SIG-M5 (cell line): ENCODE data around the gene GBF1.
A peak's percentile ranks its signal among the peaks of the same experiment; 100 is the strongest.
"Not testable (repeated sequence)": the region's sequence is repeated elsewhere in the genome, so short reads cannot be mapped to it uniquely, and the experiment has no call there.

Source experiments
- DNase-seq: peaks from one replicate; lab custom pipeline; 2025; lab: John Stamatoyannopoulos, UW

Gene GBF1, protein sequence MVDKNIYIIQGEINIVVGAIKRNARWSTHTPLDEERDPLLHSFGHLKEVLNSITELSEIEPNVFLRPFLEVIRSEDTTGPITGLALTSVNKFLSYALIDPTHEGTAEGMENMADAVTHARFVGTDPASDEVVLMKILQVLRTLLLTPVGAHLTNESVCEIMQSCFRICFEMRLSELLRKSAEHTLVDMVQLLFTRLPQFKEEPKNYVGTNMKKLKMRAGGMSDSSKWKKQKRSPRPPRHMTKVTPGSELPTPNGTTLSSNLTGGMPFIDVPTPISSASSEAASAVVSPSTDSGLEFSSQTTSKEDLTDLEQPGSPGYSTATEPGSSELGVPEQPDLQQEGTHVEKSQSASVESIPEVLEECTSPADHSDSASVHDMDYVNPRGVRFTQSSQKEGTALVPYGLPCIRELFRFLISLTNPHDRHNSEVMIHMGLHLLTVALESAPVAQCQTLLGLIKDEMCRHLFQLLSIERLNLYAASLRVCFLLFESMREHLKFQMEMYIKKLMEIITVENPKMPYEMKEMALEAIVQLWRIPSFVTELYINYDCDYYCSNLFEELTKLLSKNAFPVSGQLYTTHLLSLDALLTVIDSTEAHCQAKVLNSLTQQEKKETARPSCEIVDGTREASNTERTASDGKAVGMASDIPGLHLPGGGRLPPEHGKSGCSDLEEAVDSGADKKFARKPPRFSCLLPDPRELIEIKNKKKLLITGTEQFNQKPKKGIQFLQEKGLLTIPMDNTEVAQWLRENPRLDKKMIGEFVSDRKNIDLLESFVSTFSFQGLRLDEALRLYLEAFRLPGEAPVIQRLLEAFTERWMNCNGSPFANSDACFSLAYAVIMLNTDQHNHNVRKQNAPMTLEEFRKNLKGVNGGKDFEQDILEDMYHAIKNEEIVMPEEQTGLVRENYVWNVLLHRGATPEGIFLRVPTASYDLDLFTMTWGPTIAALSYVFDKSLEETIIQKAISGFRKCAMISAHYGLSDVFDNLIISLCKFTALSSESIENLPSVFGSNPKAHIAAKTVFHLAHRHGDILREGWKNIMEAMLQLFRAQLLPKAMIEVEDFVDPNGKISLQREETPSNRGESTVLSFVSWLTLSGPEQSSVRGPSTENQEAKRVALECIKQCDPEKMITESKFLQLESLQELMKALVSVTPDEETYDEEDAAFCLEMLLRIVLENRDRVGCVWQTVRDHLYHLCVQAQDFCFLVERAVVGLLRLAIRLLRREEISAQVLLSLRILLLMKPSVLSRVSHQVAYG (N-terminal part only)

DNA sequence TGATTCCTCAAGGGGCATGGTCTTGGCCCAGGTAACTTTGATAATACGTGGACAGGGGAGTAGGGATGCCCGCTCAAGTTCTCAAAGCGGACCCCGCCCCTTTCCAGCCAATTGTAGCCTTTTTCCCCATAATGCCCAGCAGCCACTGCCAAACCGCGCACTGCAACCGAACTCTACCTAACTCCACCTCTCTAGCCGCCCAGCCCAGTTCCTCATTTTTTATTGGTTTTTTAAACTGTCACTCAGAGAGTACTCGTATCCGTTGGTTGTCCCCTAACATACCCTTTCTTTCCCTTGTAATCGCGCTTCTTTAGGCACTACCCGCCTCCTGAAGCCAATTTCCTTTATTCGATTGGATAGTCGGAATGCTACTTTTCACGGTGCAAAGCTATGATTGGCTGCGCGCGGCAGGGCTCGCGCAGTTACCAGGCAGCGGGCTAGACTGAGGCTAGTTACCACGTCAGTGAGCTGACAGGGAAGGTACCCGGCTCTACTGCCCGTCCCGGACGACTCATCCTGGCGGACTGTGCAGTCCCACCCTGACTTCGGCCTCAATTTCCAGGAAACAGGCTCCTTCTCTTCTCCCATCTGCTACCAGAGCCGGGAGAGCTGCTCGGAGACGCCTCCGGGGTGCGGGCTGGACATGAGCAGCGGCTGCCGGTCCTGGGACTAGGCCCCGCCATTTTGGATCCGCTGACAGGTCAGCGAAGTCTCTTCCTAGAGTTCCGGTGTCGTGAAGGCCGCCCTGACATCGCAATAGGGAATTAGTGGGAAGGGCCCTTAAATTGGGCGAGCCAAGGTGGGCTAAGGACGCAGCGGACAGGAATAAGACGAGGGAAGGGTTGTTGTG lies at the start of gene GBF1:
Gene GBF1 (plus strand): TSS at position 451 of the 850 bp plus-strand sequence. CDS start 13,407 bp downstream, outside the sequence.
- DNase-seq: peak; percentile 98

DNA sequence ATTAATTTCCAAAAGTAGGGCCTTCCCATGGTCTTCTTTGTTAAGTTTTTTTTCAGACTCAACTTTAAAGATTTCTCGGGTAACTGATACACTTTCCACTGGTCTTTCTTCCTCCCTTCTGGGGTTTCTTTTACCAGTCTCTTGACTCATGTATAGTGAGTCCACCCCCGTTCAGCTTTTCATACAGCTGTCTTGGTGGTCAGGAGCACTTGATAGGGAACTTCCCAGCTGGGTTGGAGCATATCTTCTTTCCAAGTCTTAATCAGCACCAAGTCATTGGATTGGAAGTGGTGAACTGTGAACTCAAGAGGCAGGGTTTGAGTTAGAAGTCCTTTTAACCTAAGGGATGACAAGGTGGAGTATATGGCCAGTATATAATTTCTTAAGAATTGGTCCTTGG lies 48.4 kb upstream of the GBF1 start:
- DNase-seq: no peak

DNA sequence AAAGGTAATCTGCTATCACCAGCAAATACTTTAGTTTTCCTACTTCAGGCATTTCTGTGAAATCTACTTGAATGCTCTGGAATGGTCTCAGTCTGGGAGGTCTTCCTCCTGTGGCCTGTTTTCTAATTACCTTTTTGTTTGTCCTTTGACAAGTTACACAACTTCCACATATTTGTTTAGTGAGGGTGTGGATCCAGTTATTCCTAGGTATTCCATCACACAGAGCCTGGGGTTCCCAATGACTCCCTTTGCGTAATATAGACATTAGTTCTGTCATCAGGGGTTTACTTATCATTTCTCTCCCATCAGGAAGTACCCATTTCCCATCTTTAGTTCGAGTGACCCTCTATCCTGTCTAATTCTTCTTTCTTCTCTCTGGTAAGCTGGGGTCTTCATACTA lies 47.3 kb upstream of the GBF1 start:
- DNase-seq: no peak

DNA sequence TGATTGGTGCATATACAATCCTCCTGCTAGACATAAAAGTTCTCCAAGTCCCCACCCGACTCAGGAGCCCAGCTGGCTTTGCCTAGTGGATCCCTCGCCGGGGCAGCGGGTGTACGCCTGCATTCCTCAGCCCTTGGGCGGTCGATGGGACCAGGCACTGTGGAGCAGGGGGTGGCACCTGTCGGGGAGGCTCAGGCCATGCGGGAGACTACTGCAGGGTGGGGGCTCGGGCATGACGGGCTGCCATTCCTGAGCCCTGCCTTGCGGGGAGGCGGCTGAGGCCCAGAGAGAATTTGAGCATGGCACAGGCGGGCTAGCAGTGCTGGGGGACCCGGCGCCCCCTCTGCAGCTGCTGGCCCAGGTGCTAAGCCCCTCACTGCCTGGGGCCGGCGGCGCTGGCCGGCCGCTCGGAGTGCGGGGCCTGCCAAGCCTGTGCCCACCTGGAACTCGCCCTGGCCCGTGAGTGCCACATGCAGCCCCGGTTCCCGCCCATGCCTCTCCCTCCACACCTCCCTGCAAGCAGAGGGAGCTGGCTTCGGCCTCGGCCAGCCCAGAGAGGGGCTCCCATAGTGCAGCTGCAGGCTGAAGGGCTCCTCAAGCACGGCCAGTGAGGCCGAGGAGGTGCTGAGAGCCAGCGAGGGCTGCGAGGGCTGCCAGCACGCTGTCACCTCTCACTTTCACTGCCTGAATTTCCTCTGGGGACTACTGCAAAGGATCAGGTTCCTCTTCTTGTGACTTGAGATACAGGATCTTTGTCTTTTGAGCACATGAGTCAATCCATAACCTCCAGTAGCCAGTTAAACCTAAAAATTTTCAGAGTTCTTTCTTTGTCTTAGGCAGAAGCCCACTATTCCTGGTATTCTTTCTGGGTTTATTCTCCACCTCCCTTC lies 44.3 kb upstream of the GBF1 start:
- no peak for DNase-seq

DNA sequence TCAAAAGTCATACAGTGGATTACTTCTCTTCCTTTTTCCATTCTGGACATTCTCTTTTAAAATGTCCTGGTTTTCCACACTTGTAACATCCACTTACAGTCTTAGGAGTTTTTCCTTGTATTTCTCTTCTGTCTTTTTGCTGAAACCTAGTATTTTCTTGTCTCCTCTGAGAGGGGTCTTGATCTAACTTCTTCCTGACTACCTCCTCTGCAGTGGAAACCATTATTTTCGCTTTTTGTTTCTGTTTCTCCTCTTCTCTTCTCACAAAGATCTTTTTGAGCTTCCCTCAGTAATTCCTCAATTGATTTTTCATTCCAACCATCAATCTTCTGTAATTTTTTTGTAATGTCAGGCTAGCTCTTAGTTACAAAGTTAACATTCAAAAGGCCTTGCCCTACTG lies 42.9 kb upstream of the GBF1 start:
- DNase-seq: no peak

DNA sequence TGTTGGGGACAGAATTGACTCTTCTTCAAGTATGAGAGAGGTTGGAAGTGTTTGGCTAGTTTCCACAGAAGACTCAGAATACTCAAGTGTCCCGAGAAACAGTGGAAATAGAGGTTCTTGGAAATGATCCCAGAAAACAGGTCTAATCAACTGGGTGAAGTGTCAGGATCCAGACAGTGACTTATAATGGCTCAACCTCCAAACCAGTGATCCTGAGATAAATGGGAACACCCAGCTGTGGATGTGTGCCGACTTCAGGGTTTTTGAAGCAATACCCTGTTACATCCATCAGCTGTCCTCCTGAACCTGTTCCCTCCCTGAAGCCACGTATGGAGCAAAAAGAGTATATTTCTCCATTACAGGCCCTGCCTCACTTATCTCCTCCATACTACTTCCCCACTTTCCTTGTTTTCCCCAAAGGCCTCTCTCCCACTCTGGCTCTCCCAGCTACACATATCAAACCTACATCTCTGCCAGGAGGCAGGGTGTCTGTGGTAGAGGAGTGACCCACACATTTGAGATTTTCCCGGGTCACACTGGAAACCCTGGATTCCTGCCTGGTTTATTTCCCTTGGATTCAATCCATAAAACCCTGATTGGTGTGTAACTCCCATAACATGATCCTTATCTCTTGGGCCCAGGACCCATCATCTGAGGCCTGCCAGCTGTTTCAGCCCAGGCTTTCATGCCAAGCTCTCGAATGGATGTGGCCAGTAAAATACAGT lies 36.9 kb upstream of the GBF1 start:
- DNase-seq: no peak

DNA sequence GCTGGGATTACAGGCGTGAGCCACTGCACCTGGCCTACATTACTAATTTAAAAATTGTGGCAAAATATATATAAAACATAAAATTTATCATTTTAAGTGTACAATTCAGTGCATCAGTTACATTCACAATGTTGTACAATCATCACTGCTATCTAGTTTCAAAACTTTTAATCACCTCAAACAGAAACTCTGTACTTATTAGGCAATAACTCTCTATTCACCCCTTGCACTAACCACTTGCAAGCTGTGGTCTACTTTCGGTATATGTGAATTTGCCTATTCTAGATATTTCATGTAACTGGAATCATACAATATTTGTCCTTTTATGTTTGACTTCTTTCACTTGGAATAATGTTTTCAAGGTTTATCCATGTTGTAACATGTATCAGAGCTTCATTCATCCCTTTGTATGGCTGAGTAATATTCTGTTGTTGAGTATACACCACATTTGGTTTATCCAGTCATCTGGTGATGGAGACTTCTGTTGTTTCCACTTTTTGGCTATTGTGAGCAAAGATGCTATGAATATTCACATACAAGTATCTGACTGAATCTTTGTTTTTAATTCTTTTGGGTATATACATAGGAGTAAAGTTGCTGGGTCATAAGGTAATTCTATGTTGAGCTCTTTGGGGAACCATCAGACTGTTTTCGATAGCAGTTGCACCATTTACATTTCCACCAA lies 33.6 kb upstream of the GBF1 start:
- no peak for DNase-seq

DNA sequence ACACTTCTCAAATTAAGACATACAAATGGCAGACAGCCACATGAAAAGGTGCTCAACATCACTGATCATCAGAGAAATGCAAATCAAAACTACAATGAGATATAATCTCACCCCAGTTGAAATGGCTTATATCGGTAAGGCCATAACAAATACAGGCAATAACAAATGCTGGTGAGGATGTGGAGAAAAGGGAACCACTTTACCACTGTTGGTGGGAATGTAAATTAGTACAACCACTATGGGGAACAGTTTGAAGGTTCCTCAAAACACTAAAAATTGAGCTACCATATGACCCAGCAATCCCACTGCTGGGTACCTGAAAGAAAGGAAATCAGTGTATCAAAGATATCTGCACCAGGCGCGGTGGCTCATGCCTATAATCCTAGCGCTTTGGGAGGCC lies 31.7 kb upstream of the GBF1 start:
- DNase-seq: not testable (repeated sequence)

DNA sequence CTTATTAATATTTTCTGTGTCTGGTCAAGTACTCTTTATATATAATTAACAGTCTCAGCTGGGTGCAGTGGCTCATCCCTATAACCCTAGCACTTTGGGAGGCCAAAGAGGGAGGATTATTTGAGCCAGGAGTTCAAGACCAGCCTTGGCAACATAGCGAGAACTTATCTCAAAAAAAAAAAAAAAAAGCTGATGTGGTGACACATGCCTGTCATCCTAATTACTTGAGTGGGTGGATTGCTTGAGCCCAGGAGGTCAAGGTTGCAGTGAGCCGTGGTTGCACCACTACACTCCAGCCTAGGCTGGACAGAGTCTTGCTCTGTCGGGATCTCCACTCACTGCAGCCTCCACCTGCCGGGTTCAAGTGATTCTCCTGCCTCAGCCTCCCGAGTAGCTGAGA lies 26.0 kb upstream of the GBF1 start:
- DNase-seq: no peak

DNA sequence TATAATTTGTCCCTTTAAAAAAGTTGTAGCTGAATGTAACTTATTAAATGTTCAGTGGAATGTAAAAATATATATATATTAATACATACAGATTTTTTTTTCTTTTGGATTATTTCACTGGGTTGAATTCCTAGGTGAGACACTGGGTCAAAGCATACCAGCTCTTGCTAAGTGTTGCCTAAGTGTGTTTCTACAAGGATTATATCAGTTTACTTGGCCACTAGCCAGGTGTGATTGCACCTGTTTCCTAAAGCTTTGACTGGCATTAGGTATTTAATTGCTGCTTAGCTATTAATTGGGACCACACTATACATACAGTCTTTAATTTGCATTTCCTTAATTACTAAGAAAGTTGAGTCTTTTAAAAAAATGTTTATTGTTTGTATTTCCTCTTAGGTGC lies 24.7 kb upstream of the GBF1 start:
- DNase-seq: no peak

DNA sequence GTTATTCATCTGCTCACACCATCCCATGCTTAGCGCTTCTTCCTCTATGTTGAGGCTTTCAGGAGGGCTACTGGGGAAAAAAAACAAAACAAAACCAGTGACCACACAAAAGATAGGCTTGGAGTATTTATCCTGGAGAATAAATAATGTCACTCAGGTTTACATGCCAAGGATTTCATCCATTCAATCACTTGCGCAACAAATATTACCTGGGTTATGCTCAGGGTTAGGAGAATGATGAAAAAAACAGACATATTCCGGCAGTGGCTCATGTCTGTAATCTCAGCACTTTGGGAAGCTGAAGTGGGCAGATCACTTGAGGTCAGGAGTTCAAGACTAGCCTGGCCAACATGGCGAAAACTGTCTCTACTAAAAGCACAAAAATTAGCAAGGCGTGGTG lies 22.5 kb upstream of the GBF1 start:
- no peak for DNase-seq

DNA sequence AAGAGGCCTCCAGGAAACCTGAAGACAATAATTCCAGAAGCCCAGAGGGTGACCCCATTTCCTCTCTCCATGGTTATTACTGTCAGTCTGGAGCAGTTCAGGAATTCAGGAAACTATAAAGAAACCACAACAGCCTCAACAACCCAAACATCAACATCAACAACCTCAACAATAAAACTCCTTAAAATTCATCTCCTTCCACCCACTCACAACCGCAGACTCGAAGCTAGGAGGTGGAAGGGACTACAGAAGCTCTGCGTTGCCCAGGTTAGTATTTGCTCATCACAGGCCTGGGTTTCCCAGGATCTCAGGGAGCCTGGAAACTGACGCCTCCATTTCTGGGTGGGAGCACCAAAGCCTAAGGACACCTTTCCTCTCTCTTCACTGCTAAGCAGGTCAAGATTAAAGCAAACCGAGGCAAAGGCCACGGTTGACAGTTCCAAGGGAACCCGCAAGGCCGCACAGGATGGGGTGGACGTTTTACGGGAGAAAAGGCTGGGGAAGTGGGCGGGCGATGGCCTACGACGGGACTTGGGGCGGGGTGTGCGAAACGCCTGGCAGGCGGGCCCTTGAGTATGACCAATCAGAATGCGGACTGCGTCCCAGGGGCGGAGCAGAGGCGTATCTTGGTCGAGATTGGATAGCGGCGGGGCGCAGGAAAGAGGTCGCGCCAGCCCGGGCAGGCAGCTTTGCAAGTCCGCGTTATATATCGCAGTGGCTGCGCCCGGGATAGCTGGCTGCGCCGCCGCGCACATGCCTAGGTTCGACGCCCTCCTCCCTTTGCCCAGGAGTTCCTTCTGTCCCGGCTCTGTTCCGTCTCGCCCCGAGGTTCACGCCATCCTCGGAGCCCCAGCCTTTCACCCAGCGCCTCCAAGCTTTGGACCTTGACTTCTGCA lies 19.4 kb upstream of the GBF1 start, which contains the start of gene ELOVL3:
Gene ELOVL3 (plus strand): TSS at position 654 of the 896 bp plus-strand sequence. CDS start 250 bp downstream, outside the sequence.
- DNase-seq: peak; percentile 80

DNA sequence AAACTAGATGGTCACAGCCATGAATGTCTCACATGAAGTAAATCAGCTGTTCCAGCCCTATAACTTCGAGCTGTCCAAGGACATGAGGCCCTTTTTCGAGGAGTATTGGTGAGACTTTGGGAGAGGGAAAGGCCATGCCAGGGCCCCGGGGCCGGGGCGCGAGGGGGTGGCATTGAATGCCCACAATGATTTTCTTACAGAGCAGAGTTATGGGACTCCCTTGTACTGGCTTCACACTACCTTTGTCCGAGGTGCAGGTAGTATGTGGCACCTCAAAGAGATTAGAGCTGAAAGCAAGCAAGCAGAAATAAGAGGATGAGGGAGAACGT lies 18.8 kb upstream of the GBF1 start:
- DNase-seq: no peak

DNA sequence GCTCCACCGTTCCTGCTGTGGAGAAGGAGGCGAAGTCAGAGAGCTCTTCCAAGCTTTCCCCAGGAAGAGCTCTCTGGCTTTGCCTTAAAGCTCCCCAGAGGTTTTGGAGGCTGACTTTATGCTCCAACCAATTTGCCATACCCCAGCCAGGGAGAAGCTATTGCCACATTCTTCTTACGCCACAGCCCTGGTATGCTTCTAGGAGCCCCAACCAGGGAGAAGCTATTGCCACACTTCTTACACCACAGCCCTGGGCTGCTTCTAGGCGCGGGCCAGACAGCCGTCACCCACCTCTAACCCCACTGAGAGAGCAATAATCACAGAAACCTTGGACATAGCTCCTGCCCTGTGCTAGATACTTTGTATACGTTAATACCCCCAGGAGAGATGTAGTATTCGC lies 18.3 kb upstream of the GBF1 start:
- DNase-seq: peak; percentile 63

DNA sequence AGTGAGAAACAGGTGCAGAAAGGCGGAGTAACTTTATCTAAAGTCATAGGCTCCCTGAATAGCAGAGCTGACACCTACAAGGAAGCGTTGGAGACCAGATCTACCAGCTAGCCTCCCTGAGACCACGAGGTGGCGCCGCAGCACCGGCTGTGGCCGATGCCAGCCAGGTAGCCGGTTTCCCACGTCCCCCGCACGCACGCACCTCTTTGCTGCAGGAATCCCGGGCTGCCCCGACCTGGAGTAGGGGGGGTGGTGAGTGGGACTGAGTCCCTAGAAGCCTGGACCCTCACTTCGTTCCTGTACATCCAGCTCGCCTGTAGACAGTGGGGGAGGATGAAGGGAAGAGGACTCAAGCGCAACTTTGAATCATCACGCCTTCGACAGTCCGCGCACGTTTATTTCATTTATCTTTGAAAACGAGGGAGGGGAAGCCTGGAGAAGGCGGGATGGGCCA lies 15.5 kb upstream of the GBF1 start:
- DNase-seq: no peak

DNA sequence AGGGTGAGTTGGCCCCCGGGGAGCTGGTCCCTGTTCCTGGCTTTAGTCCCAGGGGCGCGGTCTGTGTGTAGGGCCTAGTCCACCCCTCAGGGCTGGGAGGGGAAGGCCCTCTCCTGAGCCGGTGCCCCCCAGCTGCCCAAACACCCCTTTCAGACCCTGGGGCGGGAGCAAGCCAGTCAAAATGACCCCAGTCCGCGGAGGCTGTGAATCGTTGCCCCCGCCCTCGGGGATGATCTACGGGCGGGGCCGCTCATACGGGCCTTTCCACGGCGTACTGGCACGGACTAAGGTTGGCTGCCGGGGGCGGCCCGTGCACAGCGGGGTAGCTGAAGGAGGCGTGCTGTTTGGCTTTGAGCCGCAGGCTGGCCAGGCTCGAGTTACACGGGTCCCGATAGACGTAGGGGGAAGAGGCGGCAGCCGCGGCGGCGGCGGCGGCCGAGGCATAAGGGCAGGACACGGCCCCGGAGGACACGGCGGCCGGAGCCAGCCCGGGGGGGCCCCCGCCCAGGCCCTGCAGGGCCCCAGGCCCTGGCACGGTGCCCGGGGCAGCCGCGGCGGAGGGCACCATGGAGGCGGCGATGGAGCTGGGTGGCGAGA lies 15.0 kb upstream of the GBF1 start:
- no peak for DNase-seq

DNA sequence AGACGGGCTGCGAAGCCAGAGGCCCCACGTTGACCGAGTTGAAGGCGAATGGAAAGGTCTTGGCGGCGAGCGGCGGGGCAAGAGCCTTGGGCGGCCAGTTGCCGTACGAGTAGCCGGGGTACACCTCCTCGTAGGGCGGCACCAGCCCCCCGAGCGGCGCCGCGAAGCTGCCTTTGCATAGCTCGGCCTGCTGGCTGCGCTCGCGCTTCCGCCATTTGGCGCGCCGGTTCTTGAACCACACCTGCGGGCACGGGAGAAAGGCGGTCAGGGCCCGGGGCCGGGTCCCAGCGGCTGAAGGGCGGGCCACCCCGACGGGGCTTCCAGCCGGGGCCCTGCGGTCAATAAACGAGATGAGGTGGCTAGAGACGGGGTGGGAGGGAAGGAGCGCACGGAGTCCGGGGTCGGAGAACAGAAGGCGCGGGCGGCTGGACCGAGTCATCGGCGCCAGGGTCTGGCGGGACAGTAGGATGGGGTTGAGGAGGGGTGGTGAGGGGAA lies 14.4 kb upstream of the GBF1 start:
- DNase-seq: no peak
